Thyroid gland (tissue), 4 donors: ENCODE results near the gene APOC1. TPM values are rescaled to one million over a fixed set of nuclear protein-coding genes. Genes with fewer than 3 reads are reported as not detected.
"Not testable (repeated sequence)": the region's sequence is repeated elsewhere in the genome, so short reads cannot be mapped to it uniquely, and the experiment has no call there.

Experiments used
- DNase-seq, 2 donors: peaks; one replicate each; pipeline ENCODE4 v3.0.0-alpha.2; 2019
- H3K27ac ChIP-seq, 3 donors: fragments of 200-600 bp; sonication (generic); 1 replicate in 2 of 3; 2 replicates in 1 of 3; pipeline ENCODE4 v1.5.1; 2016 to 2019; ENCODE audit warnings: mild to moderate bottlenecking in 1 of 3, moderate library complexity in 1 of 3
- H3K27me3 ChIP-seq: fragments of 200-600 bp; sonication (generic); one replicate; pipeline ENCODE4 v1.5.1; 2019
- H3K36me3 ChIP-seq, 2 donors: fragments of 200-600 bp; sonication (generic); one replicate each; pipeline ENCODE4 v1.5.1; 2016 to 2019
- H3K4me1 ChIP-seq, 2 donors: fragments of 200-600 bp; sonication (generic); one replicate each; pipeline ENCODE4 v1.5.1; 2017 to 2019
- H3K4me3 ChIP-seq, 3 donors: fragments of 200-600 bp; sonication (generic); replicated peaks in 1 of 3; 1 replicate in 2 of 3; 2 replicates in 1 of 3; pipeline ENCODE4 v1.5.1; 2016; ENCODE audit warnings: mild to moderate bottlenecking in 1 of 3
- H3K9me3 ChIP-seq: fragments of 200-600 bp; sonication (generic); one replicate; pipeline ENCODE4 v1.5.1; 2017
- POLR2A ChIP-seq, 2 donors: fragments of 450-650 bp; IDR thresholded peaks; one replicate each; pipeline ENCODE4 v1.6.1; 2017; ENCODE audit warnings: antibody characterized with exemption in 2 of 2, mild to moderate bottlenecking in 2 of 2, moderate library complexity in 1 of 2
- WGBS, 2 donors: methylation state at CpG; one replicate each; pipeline ENCODE4 v1.1.5; 2017; 5-methylcytosine and 5-hydroxymethylcytosine counted together
- intact Hi-C: fragments of 100-400 bp; cut with DNase I; formaldehyde crosslinking; loops from one replicate; pipeline ENCODE4 v1.15.1; 2023
- total RNA-seq, 4 donors: library from RNA; depleted of rRNA; stranded (reverse); fragments of >200 nt; gene quantifications; one replicate each; pipeline ENCODE4 v1.2.3, GENCODE V29; 2016
- TF ChIP-seq, protein P1 (sequence below), 6 experiments: fragments of 200-600 bp in 3 of 6; fragments of 450-650 bp in 3 of 6; sonication (generic) in 3 of 6; IDR thresholded peaks; one replicate each; pipeline ENCODE4 v1.5.1; 2016 to 2019; ENCODE audit warnings: antibody characterized with exemption in 6 of 6, mild to moderate bottlenecking in 2 of 6, inconsistent platforms in 1 of 6, moderate library complexity in 1 of 6

APOC1 gene
- total RNA-seq, 4 donors from 2014 or later = 4.1 to 113 (median 45.6) TPM

DNA sequence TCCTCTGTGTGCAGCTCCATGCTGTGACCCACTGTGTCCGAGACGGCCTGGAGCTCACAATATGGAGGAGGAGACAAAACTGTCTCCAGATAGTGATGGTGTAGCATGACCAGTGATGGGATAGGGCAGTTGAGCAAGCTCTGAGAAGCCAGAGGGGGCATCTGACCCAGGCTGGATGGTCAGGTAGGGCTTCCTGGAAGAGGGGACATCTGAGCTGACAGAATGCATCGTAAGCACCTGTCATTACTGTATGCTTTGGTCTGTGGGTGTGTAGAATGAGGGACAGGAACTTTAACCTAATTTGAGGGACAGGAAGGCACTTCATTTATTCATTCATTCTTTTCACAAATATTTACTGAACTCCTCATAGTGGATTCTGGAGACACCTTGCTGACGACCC, 29.8 kb upstream of the APOC1 start:
- intact Hi-C loops = no loop called here
- WGBS, 2 donors = 80 to 95% methylated on average over 4 of the region's 4 CpGs
- Histone ChIP-seq H3K4me3 (no peak overlapping the region), H3K36me3 (peaks cover 9 to 21% of the 10 kb centered on the region in 2 donors), H3K4me1 (peaks cover 0 to 2% of the 10 kb centered on the region in 2 donors), H3K27me3 (no peaks in the 10 kb centered on the region), H3K27ac (no peak overlapping the region), H3K9me3 (no peaks in the 10 kb centered on the region)
- no peak for DNase-seq
- TF ChIP-seq POLR2A (IDR thresholded peaks at IDR 0.05) = no peak
- TF ChIP-seq, protein P1, sequence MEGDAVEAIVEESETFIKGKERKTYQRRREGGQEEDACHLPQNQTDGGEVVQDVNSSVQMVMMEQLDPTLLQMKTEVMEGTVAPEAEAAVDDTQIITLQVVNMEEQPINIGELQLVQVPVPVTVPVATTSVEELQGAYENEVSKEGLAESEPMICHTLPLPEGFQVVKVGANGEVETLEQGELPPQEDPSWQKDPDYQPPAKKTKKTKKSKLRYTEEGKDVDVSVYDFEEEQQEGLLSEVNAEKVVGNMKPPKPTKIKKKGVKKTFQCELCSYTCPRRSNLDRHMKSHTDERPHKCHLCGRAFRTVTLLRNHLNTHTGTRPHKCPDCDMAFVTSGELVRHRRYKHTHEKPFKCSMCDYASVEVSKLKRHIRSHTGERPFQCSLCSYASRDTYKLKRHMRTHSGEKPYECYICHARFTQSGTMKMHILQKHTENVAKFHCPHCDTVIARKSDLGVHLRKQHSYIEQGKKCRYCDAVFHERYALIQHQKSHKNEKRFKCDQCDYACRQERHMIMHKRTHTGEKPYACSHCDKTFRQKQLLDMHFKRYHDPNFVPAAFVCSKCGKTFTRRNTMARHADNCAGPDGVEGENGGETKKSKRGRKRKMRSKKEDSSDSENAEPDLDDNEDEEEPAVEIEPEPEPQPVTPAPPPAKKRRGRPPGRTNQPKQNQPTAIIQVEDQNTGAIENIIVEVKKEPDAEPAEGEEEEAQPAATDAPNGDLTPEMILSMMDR (IDR thresholded peaks at IDR 0.05) = no peak

DNA sequence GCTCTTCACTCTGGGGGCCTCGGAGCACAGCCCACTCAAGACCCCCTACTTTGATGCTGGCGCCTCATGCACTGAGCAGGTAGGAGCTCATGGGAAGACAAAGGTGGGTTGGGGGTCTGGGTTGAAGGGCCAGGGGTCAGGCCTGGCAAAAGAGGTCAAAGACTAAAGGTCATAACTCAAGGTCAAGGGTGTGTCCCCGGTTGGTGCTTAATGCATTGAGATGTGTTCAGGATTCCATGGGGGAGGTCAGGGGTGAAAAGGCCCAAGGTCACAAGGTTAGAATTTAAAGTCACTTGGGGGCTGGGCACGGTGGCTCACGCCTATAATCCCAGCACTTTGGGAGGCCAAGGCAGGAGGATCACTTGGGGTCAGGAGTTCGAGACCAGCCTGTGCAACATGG, 28.3 kb upstream of the APOC1 start:
- Histone ChIP-seq H3K4me3 (no peak overlapping the region), H3K27ac (no peak overlapping the region), H3K4me1 (peaks cover 5 to 6% of the 10 kb centered on the region in 2 donors), H3K36me3 (peaks cover 9 to 21% of the 10 kb centered on the region in 2 donors), H3K9me3 (no peaks in the 10 kb centered on the region), H3K27me3 (no peaks in the 10 kb centered on the region)
- WGBS, 2 donors = 94 to 96% methylated on average over 5 to 6 of the region's 6 CpGs
- no peak for DNase-seq
- intact Hi-C loops = loop anchor here (5.0 kb wide), 1 partner anchor 39 kb away; the partner anchor contains the start of gene NECTIN2
- TF ChIP-seq POLR2A (IDR thresholded peaks at IDR 0.05) = no peak
- TF ChIP-seq, protein P1 (IDR thresholded peaks at IDR 0.05) = no peak

DNA sequence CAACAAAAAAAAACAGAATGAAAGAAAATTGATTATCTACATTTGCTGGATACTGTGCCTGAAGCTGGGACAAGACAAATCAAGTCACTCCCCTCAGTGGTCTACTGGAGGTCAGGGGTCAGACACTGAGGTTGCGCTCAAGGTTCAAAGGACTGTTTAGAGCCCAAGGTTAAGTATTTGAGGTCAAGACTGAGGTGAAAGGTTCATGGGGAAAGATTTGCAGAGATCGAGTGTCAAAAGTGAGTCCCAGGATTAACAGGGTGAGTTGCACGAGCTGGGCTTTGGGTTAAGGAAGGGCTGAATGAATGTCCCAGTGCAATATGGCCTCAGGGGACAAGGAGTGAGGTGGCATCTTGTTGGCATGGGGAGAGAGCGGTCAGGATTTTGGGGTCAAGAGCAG, 26.8 kb upstream of the APOC1 start:
- Histone ChIP-seq H3K4me3 (no peak overlapping the region), H3K27me3 (no peaks in the 10 kb centered on the region), H3K36me3 (peaks cover 9 to 21% of the 10 kb centered on the region in 2 donors), H3K9me3 (no peaks in the 10 kb centered on the region), H3K27ac (no peak overlapping the region), H3K4me1 (peaks cover 13 to 18% of the 10 kb centered on the region in 2 donors)
- TF ChIP-seq, protein P1 (IDR thresholded peaks at IDR 0.05) = no peak
- no peak for TF ChIP-seq POLR2A (IDR thresholded peaks at IDR 0.05)
- 90 to 93% methylated on average over 4 of the region's 4 CpGs for WGBS, 2 donors
- intact Hi-C loops = loop anchor here (5.0 kb wide), 1 partner anchor 40 kb away; the partner anchor contains the start of gene NECTIN2
- no peak for DNase-seq

DNA sequence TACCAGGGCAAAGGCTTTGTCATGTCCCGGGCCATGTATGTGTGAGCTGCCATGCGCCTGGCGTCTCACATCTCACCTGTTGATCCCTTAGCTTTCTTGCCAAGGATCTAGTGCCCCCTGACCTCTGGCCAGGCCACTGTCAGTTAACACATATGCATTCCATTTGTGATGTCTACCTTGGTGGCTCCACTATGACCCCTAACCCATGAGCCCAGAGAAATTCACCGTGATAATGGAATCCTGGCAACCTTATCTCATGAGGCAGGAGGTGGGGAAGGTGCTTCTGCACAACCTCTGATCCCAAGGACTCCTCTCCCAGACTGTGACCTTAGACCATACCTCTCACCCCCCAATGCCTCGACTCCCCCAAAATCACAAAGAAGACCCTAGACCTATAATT, 26.1 kb upstream of the APOC1 start:
- WGBS, 2 donors = 94 to 100% methylated on average over 4 of the region's 5 CpGs
- DNase-seq, H3K27ac ChIP-seq, H3K27me3 ChIP-seq, H3K4me3 ChIP-seq, H3K9me3 ChIP-seq: not testable (repeated sequence)
- intact Hi-C loops = loop anchor here (5.0 kb wide), 1 partner anchor 41 kb away; the partner anchor contains the start of gene NECTIN2
- Histone ChIP-seq H3K4me1 (peaks cover 13 to 18% of the 10 kb centered on the region in 2 donors), H3K36me3 (peaks cover 13 to 24% of the 10 kb centered on the region in 2 donors)

DNA sequence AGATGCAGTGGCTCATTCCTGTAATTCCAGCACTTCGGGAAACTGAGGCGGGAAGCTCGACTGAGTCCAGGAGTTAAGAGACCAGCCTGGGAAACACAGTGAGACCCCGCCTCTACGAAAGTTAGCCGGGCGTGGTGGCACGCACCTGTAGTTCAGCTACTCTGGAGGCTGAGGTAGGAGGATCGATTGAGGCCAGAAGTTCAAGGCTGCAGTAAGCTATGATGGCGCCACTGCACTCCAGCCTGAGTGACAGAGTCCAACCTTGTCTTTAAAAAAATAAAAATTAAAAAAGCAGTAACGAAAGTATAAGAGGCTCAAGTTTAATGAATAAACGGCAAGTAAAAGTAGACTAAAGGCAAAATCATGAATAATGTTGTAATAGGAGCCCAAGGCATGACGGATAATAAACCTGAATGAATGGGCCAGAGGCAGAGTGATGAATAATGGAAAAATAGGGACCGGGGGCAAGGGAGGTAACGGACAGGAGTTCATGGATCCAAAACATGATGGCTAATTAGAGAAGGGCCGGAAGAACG, 24.5 kb upstream of the APOC1 start:
- WGBS, 2 donors = 57 to 59% methylated on average over 17 of the region's 17 CpGs
- Histone ChIP-seq H3K36me3 (peaks cover 27 to 33% of the 10 kb centered on the region in 2 donors), H3K27me3 (no peaks in the 10 kb centered on the region), H3K27ac (peak overlapping the region in 1 of 3 donors; percentile 85), H3K4me3 (peak overlapping the region in 1 of 3 donors; percentile 20), H3K4me1 (peaks cover 13 to 18% of the 10 kb centered on the region in 2 donors), H3K9me3 (no peaks in the 10 kb centered on the region)
- no peak for DNase-seq
- TF ChIP-seq, protein P1 (IDR thresholded peaks at IDR 0.05) = no peak
- no peak for TF ChIP-seq POLR2A (IDR thresholded peaks at IDR 0.05)
- intact Hi-C loops = loop anchor here (5.0 kb wide), 1 partner anchor 43 kb away; the partner anchor contains the start of gene NECTIN2
